HEK293 (cell line): ENCODE measurements around the gene HOXB1.

Experiments
- CTCF ChIP-seq: fragments of 450-650 bp; formaldehyde crosslinking; IDR thresholded peaks from 2 replicates; pipeline ENCODE4 v1.5.1; 2016; ENCODE audit warnings: missing biosample characterization, missing genetic modification characterization
- ZBTB11 ChIP-seq: fragments of 450-650 bp; formaldehyde crosslinking; conservative IDR thresholded peaks from 2 replicates; pipeline ENCODE4 v1.5.1; 2016; ENCODE audit warnings: low read depth, missing biosample characterization, missing genetic modification characterization
- ZBTB26 ChIP-seq: fragments of 450-650 bp; formaldehyde crosslinking; optimal IDR thresholded peaks from 2 replicates; pipeline ENCODE3; 2016; ENCODE audit warnings: missing biosample characterization, mild to moderate bottlenecking, missing genetic modification characterization
- ZNF18 ChIP-seq: fragments of 450-650 bp; formaldehyde crosslinking; IDR thresholded peaks from 2 replicates; pipeline ENCODE4 v1.5.1; 2016; ENCODE audit warnings: missing biosample characterization, missing genetic modification characterization
- ZNF366 ChIP-seq: fragments of 450-650 bp; formaldehyde crosslinking; conservative IDR thresholded peaks from 2 replicates; pipeline ENCODE4 v1.5.1; 2016; ENCODE audit warnings: missing biosample characterization, missing genetic modification characterization
- ZNF580 ChIP-seq: fragments of 450-650 bp; formaldehyde crosslinking; IDR thresholded peaks from 2 replicates; pipeline ENCODE4 v1.5.1; 2016; ENCODE audit warnings: missing biosample characterization, missing genetic modification characterization

- TF ChIP-seq ZNF366 (no peak), ZBTB11 (no peak), CTCF (tag by site-specific recombination) (no peak), ZNF18 (no peak), ZBTB26 (tag by site-specific recombination) (no peak), ZNF580 (tag by site-specific recombination) (no peak)
These were observed 3.3 kb downstream of the HOXB1 start for GRCh38 chr17:48527547-48527932.
